Activated T-cell treated with anti-CD3 and anti-CD28 coated beads, Interleukin-2, amount 50 U/mL, for 24 hours (primary cell): ENCODE results near the gene NCAM2.

Experiments
- DNase-seq: peaks from one replicate; pipeline ENCODE4 v3.0.0-alpha.2; 2020
- H3K27ac Mint-ChIP-seq: 2 replicates; pipeline ENCODE4 v1.8.0; 2020; ENCODE audit warnings: mild to moderate bottlenecking, mixed read lengths
- H3K27me3 Mint-ChIP-seq: 2 replicates; pipeline ENCODE4 v1.8.0; 2020; ENCODE audit warnings: mixed read lengths
- H3K36me3 Mint-ChIP-seq: 2 replicates; pipeline ENCODE4 v1.8.0; 2020; ENCODE audit warnings: low read depth, mixed read lengths
- H3K4me1 Mint-ChIP-seq: 2 replicates; pipeline ENCODE4 v1.8.0; 2020; ENCODE audit warnings: low read depth, mixed read lengths
- H3K4me3 Mint-ChIP-seq: 2 replicates; pipeline ENCODE4 v1.8.0; 2020; ENCODE audit warnings: mild to moderate bottlenecking, moderate library complexity, mixed read lengths
- H3K9me3 Mint-ChIP-seq: 2 replicates; pipeline ENCODE4 v1.8.0; 2020; ENCODE audit warnings: mixed read lengths

Gene NCAM2

GRCh38 chr21:21156397-21156796 is 158.2 kb downstream of the NCAM2 start:
- H3K27me3 Mint-ChIP-seq: no peaks in the 10 kb centered on the region
- no peak overlapping the region for H3K4me3 Mint-ChIP-seq
- DNase-seq: no peak
- no peaks in the 10 kb centered on the region for H3K4me1 Mint-ChIP-seq
- no peaks in the 10 kb centered on the region for H3K36me3 Mint-ChIP-seq
- no peak overlapping the region for H3K27ac Mint-ChIP-seq
- no peaks in the 10 kb centered on the region for H3K9me3 Mint-ChIP-seq

- H3K36me3 Mint-ChIP-seq: no peaks in the 10 kb centered on the region
- no peak overlapping the region for H3K27ac Mint-ChIP-seq
- no peaks in the 10 kb centered on the region for H3K9me3 Mint-ChIP-seq
- H3K4me1 Mint-ChIP-seq: no peaks in the 10 kb centered on the region
- H3K27me3 Mint-ChIP-seq: no peaks in the 10 kb centered on the region
- no peak overlapping the region for H3K4me3 Mint-ChIP-seq
- no peak for DNase-seq
These were observed 158.7 kb downstream of the NCAM2 start for GRCh38 chr21:21156957-21157356.

GRCh38 chr21:21158376-21158918 is 160.2 kb downstream of the NCAM2 start:
- no peak for DNase-seq
- H3K4me1 Mint-ChIP-seq: no peaks in the 10 kb centered on the region
- H3K36me3 Mint-ChIP-seq: no peaks in the 10 kb centered on the region
- no peaks in the 10 kb centered on the region for H3K27me3 Mint-ChIP-seq
- no peaks in the 10 kb centered on the region for H3K9me3 Mint-ChIP-seq
- H3K27ac Mint-ChIP-seq: no peak overlapping the region
- H3K4me3 Mint-ChIP-seq: no peak overlapping the region

GRCh38 chr21:21159253-21159899 is 161.2 kb downstream of the NCAM2 start:
- Mint-ChIP-seq H3K9me3 (no peaks in the 10 kb centered on the region), H3K27me3 (no peaks in the 10 kb centered on the region), H3K27ac (no peak overlapping the region), H3K4me1 (no peaks in the 10 kb centered on the region), H3K36me3 (no peaks in the 10 kb centered on the region), H3K4me3 (no peak overlapping the region)
- DNase-seq: no peak

GRCh38 chr21:21162786-21163185 is 164.6 kb downstream of the NCAM2 start:
- no peak overlapping the region for H3K4me3 Mint-ChIP-seq
- H3K36me3 Mint-ChIP-seq: no peaks in the 10 kb centered on the region
- H3K4me1 Mint-ChIP-seq: no peaks in the 10 kb centered on the region

GRCh38 chr21:21163904-21164303 is 165.7 kb downstream of the NCAM2 start:
- Mint-ChIP-seq H3K36me3 (no peaks in the 10 kb centered on the region), H3K27ac (no peak overlapping the region)
- DNase-seq: peak; percentile 30

More at GRCh38 chr21:21162786-21163185, 164.6 kb downstream of the NCAM2 start:
- Mint-ChIP-seq H3K9me3 (no peaks in the 10 kb centered on the region), H3K27me3 (no peaks in the 10 kb centered on the region), H3K27ac (no peak overlapping the region)
- DNase-seq: no peak

GRCh38 chr21:21165063-21165645 is 166.9 kb downstream of the NCAM2 start:
- no peaks in the 10 kb centered on the region for H3K9me3 Mint-ChIP-seq
- H3K4me3 Mint-ChIP-seq: no peak overlapping the region
- no peak overlapping the region for H3K27ac Mint-ChIP-seq
- no peaks in the 10 kb centered on the region for H3K4me1 Mint-ChIP-seq
- no peak for DNase-seq
- H3K36me3 Mint-ChIP-seq: no peaks in the 10 kb centered on the region
- H3K27me3 Mint-ChIP-seq: no peaks in the 10 kb centered on the region

More at GRCh38 chr21:21163904-21164303, 165.7 kb downstream of the NCAM2 start:
- Mint-ChIP-seq H3K4me3 (no peak overlapping the region), H3K9me3 (no peaks in the 10 kb centered on the region), H3K27me3 (no peaks in the 10 kb centered on the region), H3K4me1 (no peaks in the 10 kb centered on the region)

GRCh38 chr21:21174676-21175075 is 176.5 kb downstream of the NCAM2 start:
- Mint-ChIP-seq H3K27me3 (no peaks in the 10 kb centered on the region), H3K4me3 (no peak overlapping the region), H3K36me3 (no peaks in the 10 kb centered on the region), H3K27ac (no peak overlapping the region), H3K4me1 (peaks cover 6% of the 10 kb centered on the region), H3K9me3 (no peaks in the 10 kb centered on the region)
- DNase-seq: no peak

- DNase-seq: no peak
- no peaks in the 10 kb centered on the region for H3K9me3 Mint-ChIP-seq
- no peaks in the 10 kb centered on the region for H3K36me3 Mint-ChIP-seq
- H3K4me1 Mint-ChIP-seq: peaks cover 6% of the 10 kb centered on the region
- H3K27me3 Mint-ChIP-seq: no peaks in the 10 kb centered on the region
- no peak overlapping the region for H3K4me3 Mint-ChIP-seq
- H3K27ac Mint-ChIP-seq: no peak overlapping the region
These were observed 177.7 kb downstream of the NCAM2 start for GRCh38 chr21:21175798-21176334.

- H3K4me1 Mint-ChIP-seq: peaks cover 6% of the 10 kb centered on the region
- H3K36me3 Mint-ChIP-seq: no peaks in the 10 kb centered on the region
- no peak for DNase-seq
- no peaks in the 10 kb centered on the region for H3K27me3 Mint-ChIP-seq
- no peaks in the 10 kb centered on the region for H3K9me3 Mint-ChIP-seq
- H3K4me3 Mint-ChIP-seq: no peak overlapping the region
- H3K27ac Mint-ChIP-seq: no peak overlapping the region
These were observed 179.3 kb downstream of the NCAM2 start for GRCh38 chr21:21177353-21177986.

GRCh38 chr21:21179619-21180298 is 181.6 kb downstream of the NCAM2 start:
- H3K9me3 Mint-ChIP-seq: no peaks in the 10 kb centered on the region
- H3K27me3 Mint-ChIP-seq: no peaks in the 10 kb centered on the region
- no peaks in the 10 kb centered on the region for H3K36me3 Mint-ChIP-seq
- peaks cover 6% of the 10 kb centered on the region for H3K4me1 Mint-ChIP-seq
- DNase-seq: no peak
- H3K4me3 Mint-ChIP-seq: no peak overlapping the region
- no peak overlapping the region for H3K27ac Mint-ChIP-seq

GRCh38 chr21:21182401-21183010 is 184.3 kb downstream of the NCAM2 start:
- DNase-seq: no peak
- Mint-ChIP-seq H3K27ac (no peak overlapping the region), H3K4me3 (no peak overlapping the region), H3K9me3 (no peaks in the 10 kb centered on the region), H3K36me3 (no peaks in the 10 kb centered on the region), H3K4me1 (no peaks in the 10 kb centered on the region), H3K27me3 (no peaks in the 10 kb centered on the region)

GRCh38 chr21:21183092-21183491 is 184.9 kb downstream of the NCAM2 start:
- Mint-ChIP-seq H3K4me3 (no peak overlapping the region), H3K27ac (no peak overlapping the region), H3K36me3 (no peaks in the 10 kb centered on the region), H3K9me3 (no peaks in the 10 kb centered on the region), H3K4me1 (no peaks in the 10 kb centered on the region), H3K27me3 (no peaks in the 10 kb centered on the region)
- no peak for DNase-seq
